Neural progenitor cell (in vitro differentiated cells): ENCODE data around the gene TSC22D2. TPM values are rescaled to one million over a fixed set of nuclear protein-coding genes. Genes with fewer than 3 reads are reported as not detected.

Experiments
- DNase-seq: peaks from one replicate; pipeline ENCODE4 v3.0.0-alpha.2; 2016; ENCODE audit warnings: low spot score
- H2AFZ ChIP-seq: fragments of 200-600 bp; sonication (generic); replicated peaks from 2 replicates; pipeline ENCODE4 v1.6.1; 2016; ENCODE audit warnings: antibody characterized with exemption
- H3F3A ChIP-seq: fragments of 200-600 bp; sonication (generic); 2 replicates; pipeline ENCODE4 v1.6.1; 2016; ENCODE audit warnings: antibody characterized with exemption, low read depth
- H3K27ac ChIP-seq: fragments of 200-600 bp; sonication (generic); 2 replicates; pipeline ENCODE4 v1.5.1; 2016; ENCODE audit warnings: mild to moderate bottlenecking
- H3K27me3 ChIP-seq: fragments of 200-600 bp; sonication (generic); 2 replicates; pipeline ENCODE4 v1.6.1; 2016; ENCODE audit warnings: mild to moderate bottlenecking, moderate library complexity
- H3K36me3 ChIP-seq: fragments of 200-600 bp; sonication (generic); 2 replicates; pipeline ENCODE4 v1.5.1; 2016
- H3K4me1 ChIP-seq: fragments of 200-600 bp; sonication (generic); 2 replicates; pipeline ENCODE4 v1.6.1; 2016; ENCODE audit warnings: mixed run types
- H3K4me2 ChIP-seq: fragments of 200-600 bp; sonication (generic); 2 replicates; pipeline ENCODE4 v1.6.1; 2016
- H3K4me3 ChIP-seq: fragments of 200-600 bp; sonication (generic); 2 replicates; pipeline ENCODE4 v1.5.1; 2016
- H3K79me2 ChIP-seq: fragments of 200-600 bp; sonication (generic); 2 replicates; pipeline ENCODE4 v1.6.1; 2016; ENCODE audit warnings: low read depth
- H3K9ac ChIP-seq: fragments of 200-600 bp; sonication (generic); 2 replicates; pipeline ENCODE4 v1.6.1; 2016
- H3K9me3 ChIP-seq: fragments of 200-600 bp; sonication (generic); 2 replicates; pipeline ENCODE4 v1.5.1; 2016; ENCODE audit warnings: low read depth
- H4K20me1 ChIP-seq: fragments of 200-600 bp; sonication (generic); 2 replicates; pipeline ENCODE4 v1.6.1; 2016; ENCODE audit warnings: low read depth
- H3K27ac Mint-ChIP-seq: 3 replicates; pipeline ENCODE4 v1.8.0; 2021; ENCODE audit warnings: mixed read lengths
- H3K27me3 Mint-ChIP-seq: 2 replicates; pipeline ENCODE4 v1.8.0; 2022; ENCODE audit warnings: low read depth, mild to moderate bottlenecking, inconsistent platforms, moderate library complexity, mixed read lengths; ENCODE audit not compliant: insufficient read depth
- H3K36me3 Mint-ChIP-seq: 3 replicates; pipeline ENCODE4 v1.8.0; 2021; ENCODE audit warnings: mixed read lengths
- H3K4me1 Mint-ChIP-seq: 3 replicates; pipeline ENCODE4 v1.8.0; 2021; ENCODE audit warnings: mixed read lengths
- H3K4me3 Mint-ChIP-seq: 3 replicates; pipeline ENCODE4 v1.8.0; 2021; ENCODE audit warnings: mild to moderate bottlenecking, moderate library complexity, mixed read lengths
- H3K9me3 Mint-ChIP-seq: 3 replicates; pipeline ENCODE4 v1.8.0; 2020; ENCODE audit warnings: mixed read lengths
- EZH2 ChIP-seq: fragments of 200-600 bp; sonication (generic); IDR thresholded peaks from 2 replicates; pipeline ENCODE4 v1.6.1; 2017; ENCODE audit warnings: antibody characterized with exemption, mild to moderate bottlenecking, moderate library complexity
- EZH2phosphoT487 ChIP-seq: fragments of 200-600 bp; sonication (generic); IDR thresholded peaks from 2 replicates; pipeline ENCODE4 v1.6.1; 2017; ENCODE audit warnings: antibody characterized with exemption
- total RNA-seq: library from RNA; depleted of rRNA; stranded (reverse); fragments of >200 nt; gene quantifications from 2 replicates; pipeline ENCODE4 v1.2.3, GENCODE V29; 2015; ENCODE audit warnings: low replicate concordance
- TF ChIP-seq, protein P1 (sequence below): fragments of 200-600 bp; sonication (generic); IDR thresholded peaks from 2 replicates; pipeline ENCODE4 v1.5.1; 2017; ENCODE audit warnings: antibody characterized with exemption, mild to moderate bottlenecking

TSC22D2 gene
- total RNA-seq, 1 donor from 2014 or later = 18.7 TPM

DNA sequence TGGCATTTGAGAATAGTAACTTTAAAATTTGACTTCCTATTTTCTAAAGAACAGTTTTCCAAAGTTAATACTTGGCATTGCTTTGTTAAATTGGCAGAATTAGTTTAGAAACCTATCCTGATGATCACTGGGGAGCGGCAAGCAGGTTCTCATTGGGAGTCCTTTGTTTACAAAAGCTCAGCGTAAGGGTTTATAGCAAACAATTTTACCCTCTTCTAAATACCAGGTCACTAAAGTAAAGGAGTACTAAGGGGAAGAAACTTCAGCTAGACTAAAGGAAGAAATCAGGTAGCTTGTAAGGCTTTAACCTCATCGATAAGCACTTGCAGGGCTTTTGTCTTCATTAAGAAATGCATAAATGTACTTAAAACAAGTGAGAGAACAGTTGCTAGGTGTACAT, 18.2 kb downstream of the TSC22D2 start:
- H3K36me3 Mint-ChIP-seq = peaks cover 12% of the 10 kb centered on the region
- no peaks in the 10 kb centered on the region for H3K36me3 ChIP-seq
- no peak overlapping the region for H3K9ac ChIP-seq
- no peak overlapping the region for H2AFZ ChIP-seq
- H3K4me1 Mint-ChIP-seq = peaks cover 8% of the 10 kb centered on the region
- peak overlapping the region; percentile 23 for H3K4me2 ChIP-seq
- H3K4me3 ChIP-seq = no peak overlapping the region
- no peak for DNase-seq
- no peaks in the 10 kb centered on the region for H3K27me3 Mint-ChIP-seq
- no peak overlapping the region for H3K27ac ChIP-seq
- H3K9me3 ChIP-seq = no peaks in the 10 kb centered on the region
- H3K79me2 ChIP-seq = peaks cover 95% of the 10 kb centered on the region
- H4K20me1 ChIP-seq = peaks cover 73% of the 10 kb centered on the region
- TF ChIP-seq, protein P1, sequence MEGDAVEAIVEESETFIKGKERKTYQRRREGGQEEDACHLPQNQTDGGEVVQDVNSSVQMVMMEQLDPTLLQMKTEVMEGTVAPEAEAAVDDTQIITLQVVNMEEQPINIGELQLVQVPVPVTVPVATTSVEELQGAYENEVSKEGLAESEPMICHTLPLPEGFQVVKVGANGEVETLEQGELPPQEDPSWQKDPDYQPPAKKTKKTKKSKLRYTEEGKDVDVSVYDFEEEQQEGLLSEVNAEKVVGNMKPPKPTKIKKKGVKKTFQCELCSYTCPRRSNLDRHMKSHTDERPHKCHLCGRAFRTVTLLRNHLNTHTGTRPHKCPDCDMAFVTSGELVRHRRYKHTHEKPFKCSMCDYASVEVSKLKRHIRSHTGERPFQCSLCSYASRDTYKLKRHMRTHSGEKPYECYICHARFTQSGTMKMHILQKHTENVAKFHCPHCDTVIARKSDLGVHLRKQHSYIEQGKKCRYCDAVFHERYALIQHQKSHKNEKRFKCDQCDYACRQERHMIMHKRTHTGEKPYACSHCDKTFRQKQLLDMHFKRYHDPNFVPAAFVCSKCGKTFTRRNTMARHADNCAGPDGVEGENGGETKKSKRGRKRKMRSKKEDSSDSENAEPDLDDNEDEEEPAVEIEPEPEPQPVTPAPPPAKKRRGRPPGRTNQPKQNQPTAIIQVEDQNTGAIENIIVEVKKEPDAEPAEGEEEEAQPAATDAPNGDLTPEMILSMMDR = no peak
- no peak for TF ChIP-seq EZH2
- TF ChIP-seq EZH2phosphoT487 = no peak
- no peak overlapping the region for H3K4me3 Mint-ChIP-seq
- H3K4me1 ChIP-seq = peaks cover 29% of the 10 kb centered on the region
- peaks cover under 1% of the 10 kb centered on the region for H3F3A ChIP-seq
- H3K9me3 Mint-ChIP-seq = no peaks in the 10 kb centered on the region
- no peaks in the 10 kb centered on the region for H3K27me3 ChIP-seq
- H3K27ac Mint-ChIP-seq = no peak overlapping the region

DNA sequence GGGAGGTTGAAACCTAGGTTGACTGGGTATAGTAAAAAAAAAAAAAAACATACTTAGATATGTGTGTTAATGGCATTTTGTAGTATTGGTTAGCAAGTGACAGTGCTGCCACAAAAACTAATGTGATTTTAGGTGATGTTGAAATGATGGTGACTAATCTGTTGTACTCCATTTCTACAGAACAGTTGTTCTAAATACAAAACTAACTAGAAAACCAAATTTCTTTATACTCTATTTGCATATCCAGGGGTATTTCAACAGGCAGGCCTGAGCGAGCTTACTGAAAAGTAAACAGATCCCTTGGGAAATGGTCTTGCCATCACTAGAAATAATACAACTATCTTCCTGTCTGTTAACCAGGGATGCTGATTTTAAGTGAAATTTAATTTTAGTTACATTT, 20.5 kb downstream of the TSC22D2 start:
- no peaks in the 10 kb centered on the region for H3K27me3 Mint-ChIP-seq
- no peak for DNase-seq
- no peak overlapping the region for H3K4me2 ChIP-seq
- no peaks in the 10 kb centered on the region for H3K27me3 ChIP-seq
- H3F3A ChIP-seq = peaks cover 9% of the 10 kb centered on the region
- no peak overlapping the region for H2AFZ ChIP-seq
- H3K27ac ChIP-seq = no peak overlapping the region
- H3K36me3 Mint-ChIP-seq = peaks cover 10% of the 10 kb centered on the region
- H3K36me3 ChIP-seq = no peaks in the 10 kb centered on the region
- no peak overlapping the region for H3K9ac ChIP-seq
- peaks cover 96% of the 10 kb centered on the region for H3K79me2 ChIP-seq
- H3K9me3 Mint-ChIP-seq = no peaks in the 10 kb centered on the region
- no peak overlapping the region for H3K27ac Mint-ChIP-seq
- TF ChIP-seq EZH2 (no peak), EZH2phosphoT487 (no peak)
- TF ChIP-seq, protein P1 = no peak
- peaks cover 68% of the 10 kb centered on the region for H4K20me1 ChIP-seq
- H3K4me3 Mint-ChIP-seq = no peak overlapping the region
- H3K4me1 Mint-ChIP-seq = peaks cover 7% of the 10 kb centered on the region
- peaks cover 19% of the 10 kb centered on the region for H3K4me1 ChIP-seq
- H3K9me3 ChIP-seq = no peaks in the 10 kb centered on the region
- H3K4me3 ChIP-seq = no peak overlapping the region

DNA sequence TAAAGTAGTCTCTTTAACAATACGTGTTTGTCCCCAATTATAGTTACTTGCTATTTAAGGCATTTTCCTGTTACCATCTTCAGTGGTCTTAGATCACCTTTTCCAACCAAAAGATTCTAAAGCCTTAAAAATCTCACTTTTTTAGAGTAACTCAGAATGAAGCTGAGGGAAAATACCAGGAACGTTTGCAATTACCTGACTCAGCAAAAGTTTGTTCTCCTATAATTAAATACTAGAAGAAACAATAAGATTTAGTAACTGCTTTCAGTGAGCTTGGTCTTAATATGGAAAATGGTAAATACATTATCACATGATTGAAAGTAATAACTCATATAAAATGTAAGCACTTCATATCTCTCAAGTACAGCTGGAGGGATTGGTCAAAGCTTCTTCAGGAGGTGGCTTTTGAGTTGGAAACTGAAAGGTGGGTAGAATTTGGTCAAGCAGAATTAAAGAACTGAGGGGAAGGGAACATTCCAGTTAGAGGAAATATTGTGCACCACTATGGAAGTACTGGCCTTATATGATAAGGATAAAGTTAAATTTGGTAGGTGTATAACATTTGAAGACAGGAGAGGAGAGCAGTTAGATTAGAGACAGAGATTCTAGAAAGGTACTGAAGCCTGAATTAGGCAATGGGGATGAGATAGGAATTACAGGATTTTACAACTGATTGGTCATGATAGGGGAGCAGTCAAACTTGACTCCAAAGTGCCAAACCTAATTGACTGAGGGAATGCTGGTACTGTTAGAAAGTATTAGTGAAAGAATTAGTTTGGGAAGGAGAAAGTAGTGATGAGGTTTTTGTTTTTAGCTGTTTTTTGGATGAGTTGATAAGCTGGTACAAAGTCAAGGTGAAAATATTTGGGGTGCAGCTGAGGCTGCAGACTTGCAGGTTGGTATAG, 21.9 kb downstream of the TSC22D2 start:
- H4K20me1 ChIP-seq = peaks cover 74% of the 10 kb centered on the region
- no peak overlapping the region for H3K27ac ChIP-seq
- H3K79me2 ChIP-seq = peaks cover 94% of the 10 kb centered on the region
- Mint-ChIP-seq H3K36me3 (peaks cover 9% of the 10 kb centered on the region), H3K27me3 (no peaks in the 10 kb centered on the region), H3K9me3 (no peaks in the 10 kb centered on the region), H3K27ac (no peak overlapping the region), H3K4me1 (peaks cover 9% of the 10 kb centered on the region), H3K4me3 (no peak overlapping the region)
- H2AFZ ChIP-seq = no peak overlapping the region
- H3K4me1 ChIP-seq = peaks cover 19% of the 10 kb centered on the region
- H3F3A ChIP-seq = peaks cover 9% of the 10 kb centered on the region
- no peaks in the 10 kb centered on the region for H3K27me3 ChIP-seq
- no peaks in the 10 kb centered on the region for H3K9me3 ChIP-seq
- no peak overlapping the region for H3K4me3 ChIP-seq
- no peak overlapping the region for H3K9ac ChIP-seq
- no peak overlapping the region for H3K4me2 ChIP-seq
- no peak for TF ChIP-seq EZH2
- TF ChIP-seq, protein P1 = no peak
- no peak for TF ChIP-seq EZH2phosphoT487
- no peaks in the 10 kb centered on the region for H3K36me3 ChIP-seq
- DNase-seq = no peak
